Head of caudate nucleus (tissue), 42 donors: ENCODE results near the gene PIEZO2.

Experiments
- DNase-seq, 42 donors: peaks; one replicate each; pipeline versions ENCODE4 v3.0.0 to v3.0.0-alpha.2; 2020 to 2021; ENCODE audit warnings: mixed read lengths in 7 of 42
- intact Hi-C: fragments of 100-400 bp; cut with DNase I; formaldehyde crosslinking; loops from one replicate; pipeline ENCODE4 v1.15.0; 2022

PIEZO2 gene

DNA sequence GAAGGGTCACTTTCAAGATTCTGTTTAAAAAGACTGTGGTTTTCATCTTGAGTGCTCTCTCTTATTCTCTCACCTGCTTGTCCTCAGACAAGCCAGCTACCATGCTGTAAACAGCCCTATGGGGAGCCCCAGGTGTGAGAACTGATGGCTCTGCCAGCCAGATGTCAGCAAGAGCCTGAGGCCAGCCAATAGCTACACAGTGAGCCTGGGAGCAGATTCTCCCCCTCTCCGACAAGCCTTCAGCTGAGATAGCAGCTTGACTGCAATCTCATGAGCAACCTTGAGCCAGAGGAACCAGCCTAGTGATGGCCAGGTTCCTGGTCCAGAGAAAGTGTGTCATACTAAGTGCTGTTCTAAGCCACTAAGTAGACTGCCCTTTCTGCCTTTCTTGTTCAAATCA, 351.5 kb downstream of the PIEZO2 start:
- DNase-seq = no peak
- intact Hi-C loops = no loop called here

GRCh38 chr18:10794771-10795170, 354.6 kb downstream of the PIEZO2 start:
- intact Hi-C loops = no loop called here
- DNase-seq = no peak

- no peak for DNase-seq
Observed at GRCh38 chr18:10793730-10794370, 355.5 kb downstream of the PIEZO2 start.

GRCh38 chr18:10792181-10792580, 357.2 kb downstream of the PIEZO2 start:
- no peak for DNase-seq
- intact Hi-C loops = no loop called here

More at GRCh38 chr18:10793730-10794370, 355.5 kb downstream of the PIEZO2 start:
- intact Hi-C loops = no loop called here

DNA sequence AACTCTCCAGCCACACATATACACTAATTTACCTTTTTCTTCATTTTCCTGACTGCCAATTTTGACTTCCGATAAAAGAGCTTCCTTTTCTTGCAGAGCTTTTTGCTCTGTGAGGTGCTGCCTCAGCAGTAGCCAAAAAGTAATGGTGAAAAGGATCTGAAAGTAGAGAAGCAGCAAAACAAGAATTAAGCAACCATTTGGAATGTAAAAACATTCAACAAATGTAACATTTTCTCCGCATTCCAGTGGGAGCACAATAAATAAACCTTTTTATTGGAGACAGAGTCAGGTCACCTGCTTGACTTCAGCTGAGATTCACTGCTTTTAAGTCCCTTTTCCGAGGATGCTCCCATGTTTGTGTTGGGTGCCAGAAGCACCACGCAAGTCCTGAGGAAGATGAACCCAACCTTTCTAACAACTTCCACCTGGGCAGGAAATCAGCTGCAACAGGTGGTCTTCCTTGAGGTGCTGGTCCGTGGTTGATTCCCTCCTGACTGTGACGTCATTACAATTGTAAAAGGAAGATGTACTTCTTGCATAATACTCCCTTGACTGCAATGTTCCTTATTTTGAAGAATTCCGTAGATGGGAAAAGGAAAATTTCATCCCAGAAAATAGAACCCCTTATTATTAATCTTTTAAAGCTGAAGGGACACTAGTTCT, 358.1 kb downstream of the PIEZO2 start:
- DNase-seq = no peak
- intact Hi-C loops = no loop called here

GRCh38 chr18:10789180-10789579, 360.2 kb downstream of the PIEZO2 start:
- no peak for DNase-seq
- intact Hi-C loops = no loop called here

GRCh38 chr18:10787293-10787901, 362.0 kb downstream of the PIEZO2 start:
- intact Hi-C loops = no loop called here
- peak; percentile 48 to 94 (median 79) for DNase-seq

GRCh38 chr18:10785798-10786197, 363.6 kb downstream of the PIEZO2 start:
- intact Hi-C loops = no loop called here
- no peak for DNase-seq

- intact Hi-C loops = no loop called here
- DNase-seq = no peak
Observed at GRCh38 chr18:10784596-10785202, 364.7 kb downstream of the PIEZO2 start.

GRCh38 chr18:10783941-10784340, 365.4 kb downstream of the PIEZO2 start:
- intact Hi-C loops = no loop called here
- DNase-seq = peak in 3 of 42 donors; percentile 17 to 57 (median 35)

GRCh38 chr18:10776493-10776892, 372.9 kb downstream of the PIEZO2 start:
- DNase-seq = no peak
- intact Hi-C loops = no loop called here

DNA sequence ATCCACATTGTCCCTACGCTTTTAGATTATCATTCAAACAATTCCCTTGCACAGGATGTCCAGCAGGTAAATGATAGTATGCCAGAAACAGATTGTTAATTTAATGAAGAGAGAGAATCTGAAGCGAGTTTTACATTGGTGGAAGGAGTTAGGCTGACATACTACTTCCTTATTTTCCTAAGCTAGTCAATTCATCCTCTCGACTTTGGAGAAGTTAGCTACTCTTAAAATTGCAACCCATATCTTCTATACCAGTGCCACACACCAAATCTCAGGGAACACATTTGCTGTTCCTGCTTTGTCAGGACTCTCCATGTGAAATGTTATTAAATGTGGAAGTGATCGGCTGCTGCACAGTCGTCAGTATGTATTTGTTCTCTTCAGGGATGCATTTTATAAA, 374.3 kb downstream of the PIEZO2 start:
- DNase-seq = no peak

GRCh38 chr18:10771053-10771709, 378.2 kb downstream of the PIEZO2 start:
- intact Hi-C loops = no loop called here

More for the DNA sequence above, 374.3 kb downstream of the PIEZO2 start:
- intact Hi-C loops = no loop called here

DNA sequence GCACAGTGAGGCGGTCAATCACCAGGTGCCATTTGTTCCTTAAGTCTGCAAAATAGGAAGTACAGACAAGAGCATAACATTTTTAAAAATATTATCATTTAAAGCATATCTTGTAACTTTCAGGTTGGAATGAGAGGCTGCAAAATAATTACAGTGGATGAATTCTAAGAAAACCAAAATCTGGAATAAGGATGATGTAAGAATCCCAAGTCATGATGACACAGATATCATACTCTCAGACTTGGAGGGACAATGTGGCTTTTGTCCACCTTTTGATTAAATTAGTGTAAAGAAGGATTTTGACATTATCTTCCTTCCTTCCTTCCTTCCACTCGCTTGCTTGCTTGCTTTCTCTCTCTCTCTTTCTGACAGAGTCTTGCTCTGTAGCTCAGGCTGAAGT, 379.1 kb downstream of the PIEZO2 start:
- intact Hi-C loops = no loop called here
- no peak for DNase-seq

More at GRCh38 chr18:10771053-10771709, 378.2 kb downstream of the PIEZO2 start:
- no peak for DNase-seq

- intact Hi-C loops = no loop called here
- DNase-seq = no peak
Observed at GRCh38 chr18:10768221-10768620, 381.1 kb downstream of the PIEZO2 start.

DNA sequence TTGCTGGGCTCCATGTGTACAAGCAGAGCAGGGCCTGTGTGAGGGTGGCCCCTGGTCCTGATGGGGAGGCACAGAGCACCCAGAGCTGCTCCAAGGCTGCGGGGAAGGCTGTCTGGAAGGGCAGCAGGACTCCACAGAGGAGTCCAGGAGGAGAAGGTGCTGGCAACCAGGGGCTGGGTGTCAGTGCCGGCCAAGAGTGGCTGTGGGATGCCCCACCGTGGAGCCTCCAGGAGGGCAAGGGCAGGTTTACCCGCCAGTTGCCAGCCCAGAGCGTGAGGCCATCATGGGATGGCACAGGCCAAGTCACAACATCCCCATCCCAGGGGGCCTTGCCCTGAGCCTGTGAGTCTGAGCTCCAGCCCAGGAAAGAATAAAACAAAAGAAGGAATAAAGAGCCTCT, 381.7 kb downstream of the PIEZO2 start:
- DNase-seq = no peak
- intact Hi-C loops = no loop called here

GRCh38 chr18:10760986-10761385, 388.4 kb downstream of the PIEZO2 start:
- DNase-seq = no peak
- intact Hi-C loops = no loop called here

GRCh38 chr18:10759241-10759640, 390.1 kb downstream of the PIEZO2 start:
- DNase-seq = no peak
- intact Hi-C loops = no loop called here

DNA sequence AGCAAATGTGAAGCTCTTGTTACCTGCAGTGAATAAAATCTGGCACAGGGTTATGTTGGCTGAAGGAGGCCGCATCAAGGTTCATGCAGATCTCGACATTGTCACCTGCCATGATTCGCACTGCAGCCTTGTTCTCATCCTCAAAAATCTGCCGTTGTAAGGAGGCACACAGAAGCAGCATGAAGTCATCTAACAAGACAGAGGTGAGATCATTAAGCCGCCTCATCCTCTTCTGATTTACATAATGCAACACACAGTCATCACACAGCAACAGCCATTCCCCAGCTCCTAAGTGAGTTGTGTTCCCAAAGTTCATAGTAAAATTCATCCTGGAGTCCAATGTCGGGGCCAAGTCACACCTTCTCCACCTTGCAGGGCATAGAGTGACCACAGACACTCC, 391.4 kb downstream of the PIEZO2 start:
- intact Hi-C loops = no loop called here
- DNase-seq = no peak

GRCh38 chr18:10757349-10757748, 392.0 kb downstream of the PIEZO2 start:
- intact Hi-C loops = no loop called here
- no peak for DNase-seq
